ENCODE results near the gene CTNNA3.

GRCh38 chr10:66483966-66484365 is 1212.0 kb downstream of the CTNNA3 start:
- no peak for TF ChIP-seq CTCF (IDR thresholded peaks at IDR 0.05)
- TF ChIP-seq POLR2A (IDR thresholded peaks at IDR 0.05), result no peak
